Stimulated activated CD4-positive, alpha-beta T cell treated with anti-CD3 and anti-CD28 coated beads, Interleukin-2, amount 100 ng/mL, for 24 hours (primary cell): ENCODE data around the gene PIP4P1.
"Not testable (repeated sequence)": the region's sequence is repeated elsewhere in the genome, so short reads cannot be mapped to it uniquely, and the experiment has no call there.

Source experiments
- DNase-seq, 2 donors: peaks; one replicate each; pipeline ENCODE4 v3.0.0-alpha.2; 2020

PIP4P1 gene

DNA sequence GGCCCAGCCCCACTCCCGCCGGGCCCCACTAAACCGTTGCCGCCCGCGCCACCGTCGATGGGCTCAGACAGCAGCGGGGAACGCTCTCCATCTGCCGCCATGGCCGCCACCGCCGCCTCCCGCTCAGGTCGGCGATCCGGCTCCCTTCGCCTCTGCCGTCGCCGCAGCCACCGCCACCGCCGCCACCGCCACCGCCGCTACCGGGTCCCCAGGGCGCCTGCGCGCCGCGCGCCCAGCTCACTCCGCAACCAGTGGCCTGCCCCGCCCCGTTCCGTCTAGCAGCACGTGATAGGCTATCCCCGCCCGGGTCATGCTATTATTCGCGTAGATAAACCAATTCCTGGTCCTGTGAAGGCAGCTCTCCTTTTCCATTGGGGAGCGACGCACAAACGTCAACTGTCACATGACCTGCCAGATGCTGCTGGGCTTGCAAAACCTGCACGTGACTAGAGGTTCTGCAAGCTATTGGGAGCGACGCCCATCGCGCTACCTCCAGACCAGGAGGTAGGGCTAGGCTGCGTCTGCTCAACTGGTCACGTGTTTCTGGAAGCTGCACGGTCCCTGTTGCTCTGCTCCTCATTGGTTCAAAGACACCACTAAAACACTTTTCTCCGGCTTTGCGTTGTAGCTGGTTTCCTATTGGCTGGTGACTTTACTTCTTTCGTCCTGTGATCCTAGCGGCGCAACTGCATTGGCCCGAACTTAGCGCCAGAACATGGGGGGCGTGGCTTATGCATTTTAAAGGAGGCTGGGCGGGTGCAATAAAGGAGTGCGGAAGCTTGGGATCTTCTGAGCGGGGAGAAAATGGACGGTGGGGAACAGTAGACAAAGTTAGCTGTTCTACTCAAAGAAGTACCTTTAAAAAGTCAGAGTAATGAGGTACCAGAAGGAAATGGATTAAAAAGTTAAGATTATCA lies at the start of gene PIP4P1:
TSS of gene PIP4P1 (minus strand) at position 210 of the 917 bp plus-strand sequence. CDS start at position 101, 109 bp downstream.
- peak; percentile 97 to 98 for DNase-seq

DNA sequence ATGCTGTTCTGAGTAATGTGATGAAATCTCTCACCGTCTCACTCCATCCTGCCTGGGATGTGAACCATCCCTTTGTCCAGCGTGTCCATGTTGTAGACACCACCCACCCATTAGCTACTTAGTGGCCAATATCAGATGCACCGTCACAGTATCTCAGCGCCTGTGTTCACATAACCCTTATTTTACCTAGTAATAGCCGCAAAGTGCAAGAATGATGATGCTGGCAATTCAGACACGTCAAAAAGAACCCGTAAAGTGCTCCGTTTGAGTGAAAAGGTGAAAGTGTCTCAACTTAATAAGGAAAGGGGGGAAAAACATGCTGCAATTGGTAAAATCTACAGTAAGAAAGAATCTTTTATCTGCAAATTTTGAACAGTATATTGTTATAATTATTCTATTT lies 47.1 kb upstream of the PIP4P1 start:
- no peak for DNase-seq

DNA sequence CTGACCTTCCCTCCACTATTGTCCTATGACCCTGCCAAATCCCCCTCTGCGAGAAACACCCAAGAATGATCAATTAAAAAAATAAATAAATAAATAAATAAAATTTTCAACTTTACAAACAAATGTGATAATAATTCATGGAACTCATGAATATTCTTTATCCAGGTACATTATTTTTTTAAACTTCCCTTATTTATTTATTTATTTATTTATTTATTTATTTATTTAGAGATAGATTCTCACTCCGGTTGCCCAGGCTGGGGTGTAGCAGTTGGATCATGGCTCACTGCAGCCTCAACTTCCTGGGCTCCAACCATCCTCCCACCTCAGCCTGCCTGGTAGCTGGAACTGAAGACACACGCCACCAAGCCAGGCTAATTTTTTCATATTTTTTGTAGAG lies 46.3 kb upstream of the PIP4P1 start:
- not testable (repeated sequence) for DNase-seq

DNA sequence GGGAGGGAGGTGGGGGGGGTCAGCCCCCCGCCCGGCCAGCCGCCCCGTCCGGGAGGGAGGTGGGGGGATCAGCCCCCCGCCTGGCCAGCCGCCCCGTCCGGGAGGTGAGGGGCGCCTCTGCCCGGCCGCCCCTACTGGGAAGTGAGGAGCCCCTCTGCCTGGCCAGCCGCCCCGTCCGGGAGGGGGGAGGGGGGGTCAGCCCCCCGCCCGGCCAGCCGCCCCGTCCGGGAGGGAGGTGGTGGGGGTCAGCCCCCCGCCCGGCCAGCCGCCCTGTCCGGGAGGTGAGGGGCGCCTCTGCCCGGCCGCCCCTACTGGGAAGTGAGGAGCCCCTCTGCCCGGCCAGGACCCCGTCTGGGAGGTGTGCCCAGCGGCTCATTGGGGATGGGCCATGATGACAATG lies 45.5 kb upstream of the PIP4P1 start:
- DNase-seq: not testable (repeated sequence)

DNA sequence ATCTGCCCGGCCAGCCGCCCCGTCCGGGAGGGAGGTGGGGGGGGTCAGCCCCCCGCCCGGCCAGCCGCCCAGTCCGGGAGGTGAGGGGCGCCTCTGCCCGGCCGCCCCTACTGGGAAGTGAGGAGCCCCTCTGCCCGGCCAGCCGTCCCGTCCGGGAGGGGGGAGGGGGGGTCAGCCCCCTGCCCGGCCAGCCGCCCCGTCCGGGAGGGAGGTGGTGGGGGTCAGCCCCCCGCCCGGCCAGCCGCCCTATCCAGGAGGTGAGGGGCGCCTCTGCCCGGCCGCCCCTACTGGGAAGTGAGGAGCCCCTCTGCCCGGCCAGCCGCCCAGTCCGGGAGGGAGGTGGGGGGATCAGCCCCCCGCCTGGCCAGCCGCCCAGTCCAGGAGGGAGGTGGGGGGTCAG lies 45.0 kb upstream of the PIP4P1 start:
- not testable (repeated sequence) for DNase-seq

DNA sequence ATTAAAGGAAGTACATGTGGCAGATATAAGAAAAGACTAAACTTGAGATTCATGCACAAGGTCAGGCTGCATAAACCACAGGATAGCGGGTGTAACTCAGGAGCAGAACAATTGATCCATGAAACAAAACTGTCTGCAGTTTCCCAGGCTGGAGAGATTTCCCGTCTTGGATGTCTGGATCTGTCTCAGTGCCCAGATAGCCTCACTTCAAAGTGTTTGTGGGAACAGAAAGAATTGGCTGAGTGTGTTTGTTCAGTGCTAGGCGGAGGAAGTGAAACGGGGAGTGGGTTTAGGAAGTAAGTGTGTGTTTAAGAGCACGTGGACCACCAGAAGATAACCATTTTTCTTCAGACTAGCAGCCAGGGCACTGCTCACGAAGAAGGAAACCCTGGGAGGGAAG lies 42.7 kb upstream of the PIP4P1 start:
- no peak for DNase-seq

DNA sequence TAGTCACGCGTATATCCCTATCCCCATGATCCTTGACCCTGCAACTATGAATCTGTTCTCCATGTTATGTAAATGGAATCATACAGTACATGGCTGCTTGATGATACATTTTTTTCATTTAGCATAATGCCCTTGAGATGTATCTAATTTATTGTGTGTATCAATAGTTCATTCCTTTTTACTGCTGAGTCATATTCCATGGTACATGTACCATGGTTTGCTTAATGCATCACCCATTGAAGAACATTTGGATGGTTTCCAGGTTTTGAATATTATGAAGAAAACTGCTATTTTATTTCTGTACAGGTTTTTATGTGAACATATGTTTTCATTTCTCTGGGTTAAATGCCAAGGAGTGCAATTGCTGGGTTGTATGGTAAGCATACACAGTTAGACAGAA lies 40.1 kb upstream of the PIP4P1 start:
- DNase-seq: no peak

DNA sequence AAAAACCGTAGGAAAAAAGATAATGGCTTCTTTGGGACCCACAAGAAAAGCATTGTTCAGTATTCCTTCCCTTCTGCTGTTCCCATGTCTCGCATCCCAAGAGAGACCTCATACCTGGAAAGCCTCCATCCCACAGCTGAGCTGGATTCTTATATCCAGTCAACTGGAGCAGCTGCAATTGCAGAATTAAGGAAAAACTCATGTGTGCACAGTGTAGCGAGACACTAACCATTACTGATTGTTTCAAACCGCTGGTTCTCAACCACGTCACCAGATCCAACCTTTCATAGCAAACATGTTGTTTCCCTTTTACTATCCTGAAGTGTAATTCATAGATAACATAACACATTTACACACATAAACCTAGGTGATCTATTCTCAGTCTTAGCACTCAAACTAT lies 38.6 kb upstream of the PIP4P1 start:
- DNase-seq: no peak

DNA sequence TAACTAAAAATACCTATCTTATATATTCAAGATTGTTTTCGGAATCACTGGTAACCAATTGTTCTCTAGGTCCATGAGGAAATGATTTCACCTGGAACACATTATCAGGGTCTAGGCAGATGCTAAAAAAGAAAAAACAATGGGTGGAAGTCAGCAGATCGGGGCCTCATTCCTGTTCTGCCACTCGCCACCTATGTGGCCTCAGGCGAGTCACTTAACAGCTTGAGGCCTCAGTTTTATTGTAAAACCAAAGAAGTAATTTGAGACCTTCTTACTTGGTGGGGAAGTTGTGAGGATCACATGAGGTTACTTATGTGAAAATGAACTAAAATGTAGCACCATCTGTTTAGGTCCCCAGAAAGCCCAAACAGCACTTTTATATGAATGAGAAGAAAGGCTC lies 37.9 kb upstream of the PIP4P1 start:
- no peak for DNase-seq

DNA sequence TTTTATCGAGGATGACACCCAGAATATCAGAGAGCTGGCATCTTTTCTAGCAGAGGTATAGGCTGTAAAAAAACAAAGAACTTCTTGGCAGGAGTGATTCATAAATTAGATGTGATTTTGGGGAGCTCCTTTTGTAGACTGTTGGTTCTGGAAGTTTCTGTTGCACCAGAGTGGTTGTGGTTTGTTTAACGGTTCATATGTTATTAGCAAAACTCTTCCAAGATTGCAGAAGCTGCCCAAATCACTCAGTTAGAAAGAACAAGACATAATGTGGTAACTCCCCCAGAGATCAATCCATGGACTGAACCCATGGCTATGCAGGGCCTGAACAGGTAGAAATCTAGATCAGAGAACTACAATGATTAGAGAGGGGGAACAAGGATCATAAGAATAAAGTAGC lies 37.4 kb upstream of the PIP4P1 start:
- DNase-seq: no peak

DNA sequence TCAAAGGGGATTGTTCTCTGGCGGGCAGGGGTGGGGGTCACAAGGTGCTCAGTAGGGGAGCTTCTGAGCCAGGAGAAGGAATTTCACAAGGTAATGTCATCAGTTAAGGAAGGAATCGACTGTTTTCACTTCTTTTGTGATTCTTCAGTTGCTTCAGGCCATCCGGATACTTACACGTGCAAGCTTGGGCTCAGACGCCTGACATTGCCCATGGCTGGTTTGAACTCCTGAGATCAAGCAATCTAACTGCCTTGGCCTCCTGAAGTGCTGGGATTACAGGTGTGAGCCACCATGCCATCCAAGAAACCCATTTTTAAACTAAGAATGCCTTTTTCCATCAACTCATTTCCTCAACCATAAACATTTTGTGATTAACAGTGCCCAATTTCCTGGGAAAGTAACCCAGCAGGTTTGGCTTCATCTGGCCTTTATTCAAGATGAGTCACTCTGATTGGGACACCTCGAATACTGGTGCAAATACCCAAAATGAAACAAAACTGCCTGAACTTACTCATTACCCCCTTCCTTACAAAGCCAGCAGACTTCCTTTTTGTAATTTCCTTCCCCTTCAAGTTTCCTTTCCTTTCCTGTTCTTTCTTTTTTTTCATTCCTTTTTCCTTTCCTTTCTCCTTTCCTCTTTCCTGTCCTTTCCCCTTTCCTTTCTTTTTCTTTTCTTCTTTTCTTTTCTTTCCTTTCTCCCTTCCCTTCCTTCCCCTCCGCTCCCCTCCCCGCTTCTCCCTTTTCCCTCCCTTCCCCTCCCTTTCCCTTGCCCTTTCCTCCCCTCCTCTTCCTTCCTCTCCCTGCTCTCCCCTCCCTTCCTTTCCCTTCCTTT lies 33.9 kb upstream of the PIP4P1 start:
- no peak for DNase-seq

DNA sequence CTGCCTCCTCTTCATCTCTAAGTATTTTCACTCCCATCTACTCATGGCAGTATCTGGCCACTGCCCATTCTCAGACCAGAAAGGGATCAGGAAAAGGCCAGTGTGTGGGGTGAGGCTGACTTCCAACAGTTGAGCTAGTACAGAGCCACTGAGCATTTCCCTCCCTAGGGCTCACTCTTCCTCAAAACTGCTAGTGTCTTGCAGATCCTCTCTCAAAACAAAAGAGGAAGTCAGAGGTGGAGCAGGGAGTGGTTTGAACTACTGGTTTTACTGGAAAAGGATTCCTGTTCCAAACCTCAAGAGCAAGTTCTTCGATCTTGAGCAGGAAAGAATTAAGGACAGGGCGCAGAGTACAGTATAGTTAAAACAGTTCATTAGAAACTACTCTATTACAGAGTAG lies 32.4 kb upstream of the PIP4P1 start:
- no peak for DNase-seq

DNA sequence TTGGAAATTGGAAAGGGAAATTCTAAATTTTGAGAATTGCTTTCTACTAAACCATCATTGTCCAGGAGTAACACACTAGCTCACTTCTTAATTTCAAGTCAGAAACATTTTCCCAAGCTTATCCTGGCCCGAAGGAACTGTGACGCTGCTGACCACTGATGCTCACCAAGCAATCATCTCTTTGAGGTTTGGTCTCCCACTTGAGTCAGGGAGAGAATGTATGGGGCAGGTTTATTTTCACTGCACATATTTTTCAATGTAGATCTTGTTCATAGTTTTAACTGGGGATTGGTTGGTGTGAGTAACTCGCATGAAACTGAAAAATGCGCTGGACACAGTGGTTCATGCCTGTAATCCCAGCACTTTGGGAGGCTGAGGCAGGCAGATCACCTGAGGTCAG lies 31.3 kb upstream of the PIP4P1 start:
- no peak for DNase-seq

DNA sequence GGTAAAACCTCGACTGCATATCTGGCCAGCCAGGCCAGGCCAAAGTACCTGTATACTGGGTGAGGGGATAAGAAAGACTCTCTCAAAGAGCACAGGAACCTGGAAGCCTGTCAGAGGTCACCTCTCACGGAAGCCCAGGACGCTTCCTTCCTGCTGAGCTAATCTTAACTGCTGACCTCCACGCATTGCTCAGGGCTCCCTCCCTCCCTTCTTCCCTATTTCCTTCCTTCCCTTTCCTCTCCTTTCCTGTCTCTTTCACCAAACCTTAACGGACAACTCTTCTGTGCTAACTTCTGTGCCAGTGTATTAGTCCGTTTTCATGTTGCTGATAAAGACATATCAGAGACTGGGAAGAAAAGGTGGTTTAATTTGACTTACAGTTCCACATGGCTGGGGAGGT lies 29.3 kb upstream of the PIP4P1 start:
- DNase-seq: no peak

DNA sequence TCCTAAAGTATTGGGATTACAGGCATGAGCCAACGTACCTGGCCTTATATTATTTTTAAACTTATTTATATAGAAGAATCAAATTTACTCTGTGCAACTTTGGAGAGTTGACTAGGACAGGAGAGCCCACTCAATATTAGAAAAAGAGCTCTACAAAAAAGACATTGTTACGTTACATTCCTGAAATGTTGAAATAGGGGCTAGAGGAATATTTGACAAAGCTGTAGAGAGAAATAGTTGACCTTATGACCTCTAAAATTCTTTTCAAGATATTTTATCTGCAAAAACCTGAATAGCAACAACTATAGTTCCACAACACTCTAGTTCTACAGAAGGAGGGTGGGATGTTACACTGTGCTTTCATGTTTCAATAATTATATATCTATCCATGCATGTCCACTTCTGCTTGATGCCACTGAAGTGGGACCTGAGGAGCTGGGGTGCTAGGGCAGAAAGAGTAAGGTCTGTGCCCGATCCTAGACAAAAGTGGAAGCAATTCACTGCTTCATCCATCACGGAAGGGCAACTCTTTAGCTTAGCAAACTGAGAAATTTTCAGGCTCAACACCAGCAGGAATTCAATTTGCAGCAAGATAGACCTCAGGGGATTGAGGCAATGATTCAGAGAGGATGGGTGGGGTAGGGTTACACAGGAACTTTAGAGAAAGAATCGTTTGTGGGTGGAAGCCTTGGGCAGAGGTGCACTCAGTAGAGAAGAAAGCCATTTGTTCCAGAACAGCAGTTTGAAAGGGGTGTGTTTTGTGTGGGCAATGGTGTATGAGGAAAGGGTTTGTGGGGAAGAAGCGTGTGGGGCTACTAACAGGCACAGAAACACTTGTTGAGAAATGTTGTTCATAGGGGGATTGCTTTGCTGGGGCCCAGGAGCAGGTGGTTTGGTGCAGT lies 28.1 kb upstream of the PIP4P1 start:
- no peak for DNase-seq

DNA sequence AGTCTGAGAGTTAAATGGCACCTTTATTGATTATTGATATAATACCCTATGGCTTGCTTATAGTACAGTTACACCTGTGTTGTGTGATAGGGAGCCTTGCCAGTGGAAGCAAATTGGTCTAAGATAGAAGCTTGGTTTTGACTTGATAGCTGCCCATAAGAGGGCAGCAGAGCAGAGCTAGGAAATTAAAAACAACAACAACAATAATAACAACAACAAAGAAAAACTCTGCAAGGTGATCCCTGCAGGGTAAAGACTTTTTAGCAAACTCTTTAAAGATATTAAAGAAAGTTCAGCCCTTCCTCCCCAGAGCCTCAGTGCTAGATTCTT lies 26.1 kb upstream of the PIP4P1 start:
- DNase-seq: no peak

DNA sequence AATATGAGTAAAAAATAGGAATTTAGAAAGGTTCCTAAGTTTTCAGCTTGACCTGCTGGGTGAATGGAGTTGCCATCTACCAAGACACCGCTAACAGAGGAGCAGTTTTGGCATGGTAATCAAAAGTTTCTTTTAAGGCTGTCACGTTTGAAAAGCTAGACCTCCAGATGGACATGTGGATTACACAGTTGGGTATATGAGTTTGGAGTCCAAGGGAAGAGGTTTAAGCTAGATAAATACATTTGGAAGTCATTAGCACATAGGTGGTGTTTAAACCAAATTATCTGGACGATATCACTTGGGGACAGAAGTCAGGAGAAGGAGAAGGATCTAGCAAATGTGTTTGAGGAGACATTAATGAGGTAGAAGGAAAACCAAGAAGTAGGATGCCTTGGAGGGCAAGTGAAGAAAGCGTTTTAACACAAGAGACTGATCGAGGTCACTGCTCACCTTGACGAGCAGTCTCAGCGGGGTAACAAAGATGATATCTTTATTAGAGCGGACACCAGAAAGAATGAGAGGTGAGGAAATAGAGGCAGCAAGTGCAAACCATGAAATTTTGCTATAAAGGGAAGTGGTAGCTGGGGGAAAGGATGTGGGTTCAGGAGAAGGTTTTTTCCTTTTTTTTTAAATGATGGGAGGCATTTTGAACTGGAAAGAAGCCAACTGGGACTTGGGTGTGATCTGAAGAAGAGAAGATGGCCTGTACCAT lies 25.6 kb upstream of the PIP4P1 start:
- no peak for DNase-seq

DNA sequence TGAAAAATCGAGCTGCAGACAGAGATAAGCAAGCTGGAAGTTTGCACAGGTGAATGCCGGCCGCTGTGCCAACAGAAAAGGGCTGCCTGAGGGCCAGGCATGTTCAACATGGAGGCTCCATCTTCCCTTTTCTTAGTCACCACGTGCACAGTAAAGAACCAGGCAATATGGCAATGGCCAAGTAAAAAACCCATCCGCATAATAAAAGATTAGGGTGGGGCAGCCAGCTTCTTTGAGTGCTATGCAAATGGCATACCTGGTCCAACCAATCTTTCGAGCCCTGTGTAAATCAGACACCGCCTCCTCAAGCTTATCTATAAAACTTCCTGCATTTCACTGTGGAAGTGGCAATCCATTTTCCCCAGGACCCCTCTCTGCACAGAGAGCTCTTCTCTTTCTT lies 24.7 kb upstream of the PIP4P1 start:
- DNase-seq: no peak

DNA sequence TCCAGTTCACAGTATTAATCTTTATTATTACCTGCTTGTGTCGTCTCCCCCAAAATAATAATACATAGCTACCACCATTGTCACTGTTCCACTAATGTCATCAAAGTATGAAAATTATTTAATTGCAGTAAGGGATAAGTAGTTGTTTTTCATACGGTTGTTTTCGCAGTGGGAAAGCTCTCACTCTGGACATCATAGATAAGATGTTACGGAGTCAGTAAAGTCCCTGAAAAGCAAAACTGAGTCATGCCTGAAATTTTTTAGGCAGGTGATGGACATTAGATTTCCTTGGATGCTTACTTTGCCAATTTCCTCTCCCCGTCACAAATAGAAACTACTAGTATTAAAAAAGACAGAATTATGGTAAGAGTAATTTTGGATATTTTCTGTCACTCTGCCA lies 21.1 kb upstream of the PIP4P1 start:
- DNase-seq: no peak

DNA sequence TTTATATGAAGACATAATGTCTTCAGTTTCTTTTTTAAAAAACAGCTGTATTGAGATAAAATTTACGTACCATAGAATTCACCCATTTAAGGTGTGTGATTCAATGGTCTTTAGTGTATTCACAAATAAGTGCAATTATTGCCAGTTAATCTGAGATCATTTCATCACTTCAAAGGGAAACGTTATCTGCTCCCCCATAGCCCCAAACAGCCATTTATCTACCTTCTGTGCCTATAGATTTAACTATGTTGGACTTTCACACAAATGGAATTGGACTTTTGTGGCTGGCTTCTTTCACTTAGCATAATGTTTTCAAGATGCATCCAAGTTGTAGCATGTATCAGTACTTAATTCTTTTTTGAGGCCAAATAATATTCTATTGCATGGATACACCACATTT lies 17.7 kb upstream of the PIP4P1 start:
- no peak for DNase-seq

DNA sequence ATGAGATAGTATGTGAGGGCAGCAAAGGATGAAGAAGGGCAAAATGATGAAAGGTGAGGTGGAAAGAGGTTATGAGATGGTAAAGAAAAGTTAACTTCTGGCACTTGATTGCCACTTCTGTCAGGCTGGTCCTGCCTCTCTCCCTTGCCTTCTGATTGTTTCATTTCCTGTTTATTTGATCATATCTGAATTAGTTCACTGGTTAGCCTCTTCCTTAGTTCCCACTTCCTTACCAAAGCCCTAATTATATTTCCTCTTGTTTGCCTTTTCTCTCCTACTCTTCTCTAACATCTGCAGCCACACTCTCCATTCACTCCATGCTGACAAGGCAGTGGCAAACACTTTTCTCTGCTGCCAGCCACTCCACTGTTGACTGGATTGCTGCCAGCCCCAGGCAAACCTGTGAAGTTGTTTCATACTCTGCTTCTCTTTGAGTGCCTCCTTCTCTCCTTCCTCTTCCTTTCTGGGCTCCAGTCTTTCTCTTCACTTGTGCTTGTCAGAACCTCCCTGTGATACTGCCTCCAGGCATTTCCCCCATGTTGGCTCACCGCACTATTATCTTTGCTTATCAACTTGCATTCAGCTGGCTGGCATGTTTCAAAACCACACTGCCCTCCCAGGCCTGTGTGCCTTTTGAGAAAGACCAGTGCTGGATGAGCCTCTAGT lies 16.1 kb upstream of the PIP4P1 start:
- no peak for DNase-seq

DNA sequence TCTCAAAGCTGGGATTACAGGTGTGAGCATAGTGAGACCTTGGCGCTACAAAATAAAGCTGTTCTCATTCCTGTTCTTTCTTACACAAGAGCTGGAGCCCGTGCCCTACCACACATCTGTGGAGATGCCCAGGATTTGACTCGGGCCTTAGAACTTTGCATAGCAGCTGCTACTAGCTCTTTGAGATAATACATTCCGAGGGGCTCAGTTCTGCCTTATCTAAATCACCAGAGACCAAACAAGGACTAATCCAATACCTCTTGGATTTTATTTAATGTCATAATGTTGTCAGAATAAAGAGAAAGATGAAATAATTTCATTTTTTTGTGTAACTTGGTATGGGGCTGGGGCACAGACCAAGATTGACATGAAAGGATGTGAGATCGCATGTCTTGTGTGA lies 15.5 kb upstream of the PIP4P1 start:
- DNase-seq: no peak
